ENCODE data around the gene CIDEA.

CIDEA gene

DNA sequence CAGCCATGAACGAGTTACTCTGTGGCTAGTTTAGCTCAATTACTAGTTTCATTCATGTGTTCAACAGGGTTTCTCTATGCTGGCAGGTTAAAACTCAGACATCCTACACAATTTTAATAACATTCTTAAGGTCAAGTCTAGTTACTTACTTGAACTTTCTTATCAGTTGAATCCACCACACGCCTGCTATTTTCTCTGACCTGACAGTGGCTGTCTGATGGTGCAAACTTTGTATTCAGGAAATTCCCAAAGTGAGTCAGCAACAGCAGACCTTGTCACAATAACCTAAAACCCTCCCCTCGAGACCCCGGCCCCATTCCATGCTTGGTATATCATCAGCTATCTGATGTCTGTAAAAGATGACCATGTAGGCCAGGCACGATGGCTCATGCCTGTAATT is 20.8 kb upstream of the CIDEA start (continued):
- TF ChIP-seq, protein P1, sequence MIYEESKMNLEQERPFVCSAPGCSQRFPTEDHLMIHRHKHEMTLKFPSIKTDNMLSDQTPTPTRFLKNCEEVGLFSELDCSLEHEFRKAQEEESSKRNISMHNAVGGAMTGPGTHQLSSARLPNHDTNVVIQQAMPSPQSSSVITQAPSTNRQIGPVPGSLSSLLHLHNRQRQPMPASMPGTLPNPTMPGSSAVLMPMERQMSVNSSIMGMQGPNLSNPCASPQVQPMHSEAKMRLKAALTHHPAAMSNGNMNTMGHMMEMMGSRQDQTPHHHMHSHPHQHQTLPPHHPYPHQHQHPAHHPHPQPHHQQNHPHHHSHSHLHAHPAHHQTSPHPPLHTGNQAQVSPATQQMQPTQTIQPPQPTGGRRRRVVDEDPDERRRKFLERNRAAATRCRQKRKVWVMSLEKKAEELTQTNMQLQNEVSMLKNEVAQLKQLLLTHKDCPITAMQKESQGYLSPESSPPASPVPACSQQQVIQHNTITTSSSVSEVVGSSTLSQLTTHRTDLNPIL (CRISPR knock-in tag; IDR thresholded peaks at IDR 0.05; ENCODE audit: low read depth) = no peak

DNA sequence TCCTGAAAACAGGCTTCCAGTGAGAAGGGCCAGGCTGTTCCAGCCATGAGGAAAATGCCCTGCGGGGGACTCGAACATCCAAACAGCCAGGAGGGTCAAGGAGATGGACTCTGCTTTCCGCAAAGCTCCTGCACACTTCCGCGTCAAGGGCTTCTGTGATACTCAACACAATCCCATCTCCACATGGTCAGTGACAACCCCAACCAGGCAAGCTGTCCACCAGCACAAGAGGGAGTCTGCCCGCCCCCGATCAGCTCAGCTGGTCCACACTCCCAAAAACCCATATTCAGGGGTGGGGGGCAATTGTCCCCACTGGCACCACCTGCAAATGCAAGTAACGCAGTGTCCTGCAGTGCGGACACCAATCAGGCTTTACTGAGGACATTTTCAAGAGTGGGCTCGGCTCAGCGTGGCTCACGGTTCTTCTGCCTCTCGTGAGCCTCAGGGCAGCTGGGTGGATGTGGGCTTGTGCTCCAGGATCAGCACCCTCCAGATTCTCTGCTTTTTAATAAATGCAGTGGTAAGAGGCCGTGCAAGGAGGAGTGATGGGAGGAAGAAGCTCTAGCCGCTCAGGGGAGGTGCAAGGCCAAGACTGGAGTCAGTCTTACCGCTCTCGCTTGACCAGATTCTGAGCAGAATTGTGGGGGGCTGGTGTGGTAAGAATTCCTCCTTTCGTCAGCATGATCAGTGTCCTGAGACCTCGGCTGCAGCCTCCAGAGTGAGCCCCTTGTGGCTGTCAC is 19.5 kb upstream of the CIDEA start:
- TF ChIP-seq, protein P2, sequence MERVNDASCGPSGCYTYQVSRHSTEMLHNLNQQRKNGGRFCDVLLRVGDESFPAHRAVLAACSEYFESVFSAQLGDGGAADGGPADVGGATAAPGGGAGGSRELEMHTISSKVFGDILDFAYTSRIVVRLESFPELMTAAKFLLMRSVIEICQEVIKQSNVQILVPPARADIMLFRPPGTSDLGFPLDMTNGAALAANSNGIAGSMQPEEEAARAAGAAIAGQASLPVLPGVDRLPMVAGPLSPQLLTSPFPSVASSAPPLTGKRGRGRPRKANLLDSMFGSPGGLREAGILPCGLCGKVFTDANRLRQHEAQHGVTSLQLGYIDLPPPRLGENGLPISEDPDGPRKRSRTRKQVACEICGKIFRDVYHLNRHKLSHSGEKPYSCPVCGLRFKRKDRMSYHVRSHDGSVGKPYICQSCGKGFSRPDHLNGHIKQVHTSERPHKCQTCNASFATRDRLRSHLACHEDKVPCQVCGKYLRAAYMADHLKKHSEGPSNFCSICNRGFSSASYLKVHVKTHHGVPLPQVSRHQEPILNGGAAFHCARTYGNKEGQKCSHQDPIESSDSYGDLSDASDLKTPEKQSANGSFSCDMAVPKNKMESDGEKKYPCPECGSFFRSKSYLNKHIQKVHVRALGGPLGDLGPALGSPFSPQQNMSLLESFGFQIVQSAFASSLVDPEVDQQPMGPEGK (CRISPR knock-in tag; IDR thresholded peaks at IDR 0.05; ENCODE audit: borderline replicate concordance) = no peak
- TF ChIP-seq RARB (CRISPR knock-in tag; IDR thresholded peaks at IDR 0.05) (no peak), ISL1 (CRISPR knock-in tag; IDR thresholded peaks at IDR 0.05) (no peak), ZNF8 (CRISPR knock-in tag; IDR thresholded peaks at IDR 0.05) (no peak), CSDC2 (CRISPR knock-in tag; IDR thresholded peaks at IDR 0.05) (no peak), ARNTL (CRISPR knock-in tag; IDR thresholded peaks at IDR 0.05; ENCODE audit: borderline replicate concordance, low read depth) (no peak), ZFP30 (CRISPR knock-in tag; IDR thresholded peaks at IDR 0.05) (no peak), SNAI2 (CRISPR knock-in tag; IDR thresholded peaks at IDR 0.05) (no peak), TCF4 (CRISPR knock-in tag; IDR thresholded peaks at IDR 0.05; ENCODE audit: borderline replicate concordance) (no peak), ZNF70 (CRISPR knock-in tag; IDR thresholded peaks at IDR 0.05) (no peak), ZFP3 (CRISPR knock-in tag; IDR thresholded peaks at IDR 0.05) (no peak)
- TF ChIP-seq, protein P1 (CRISPR knock-in tag; IDR thresholded peaks at IDR 0.05; ENCODE audit: low read depth) = no peak
- ATAC-seq = no peak

DNA sequence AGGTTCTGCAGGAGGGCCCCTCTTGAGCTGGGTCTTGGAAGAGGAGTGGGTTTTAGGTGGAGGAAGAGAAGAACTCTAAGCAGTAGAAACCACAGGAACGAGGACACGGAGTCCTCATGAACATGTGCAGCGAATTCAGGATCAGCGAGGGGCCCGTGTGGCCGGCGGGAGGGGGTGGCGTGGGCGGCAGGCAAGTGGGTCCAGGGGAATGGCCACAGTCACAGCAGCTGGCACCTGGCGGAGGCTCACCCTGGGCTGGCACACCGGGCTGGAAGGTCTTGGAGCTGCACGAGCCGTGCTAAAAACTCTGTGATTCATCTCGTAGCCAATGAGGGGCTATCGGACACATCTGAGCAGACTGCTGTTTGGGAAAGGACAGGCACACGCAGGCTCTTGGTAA is 18.0 kb upstream of the CIDEA start:
- no peak for ATAC-seq
- TF ChIP-seq ZNF70 (CRISPR knock-in tag; IDR thresholded peaks at IDR 0.05) = no peak
- TF ChIP-seq, protein P3, sequence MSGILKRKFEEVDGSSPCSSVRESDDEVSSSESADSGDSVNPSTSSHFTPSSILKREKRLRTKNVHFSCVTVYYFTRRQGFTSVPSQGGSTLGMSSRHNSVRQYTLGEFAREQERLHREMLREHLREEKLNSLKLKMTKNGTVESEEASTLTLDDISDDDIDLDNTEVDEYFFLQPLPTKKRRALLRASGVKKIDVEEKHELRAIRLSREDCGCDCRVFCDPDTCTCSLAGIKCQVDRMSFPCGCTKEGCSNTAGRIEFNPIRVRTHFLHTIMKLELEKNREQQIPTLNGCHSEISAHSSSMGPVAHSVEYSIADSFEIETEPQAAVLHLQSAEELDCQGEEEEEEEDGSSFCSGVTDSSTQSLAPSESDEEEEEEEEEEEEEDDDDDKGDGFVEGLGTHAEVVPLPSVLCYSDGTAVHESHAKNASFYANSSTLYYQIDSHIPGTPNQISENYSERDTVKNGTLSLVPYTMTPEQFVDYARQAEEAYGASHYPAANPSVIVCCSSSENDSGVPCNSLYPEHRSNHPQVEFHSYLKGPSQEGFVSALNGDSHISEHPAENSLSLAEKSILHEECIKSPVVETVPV (CRISPR knock-in tag; IDR thresholded peaks at IDR 0.05) = no peak
- TF ChIP-seq PPARA (CRISPR knock-in tag; IDR thresholded peaks at IDR 0.05; ENCODE audit: borderline replicate concordance) = no peak

DNA sequence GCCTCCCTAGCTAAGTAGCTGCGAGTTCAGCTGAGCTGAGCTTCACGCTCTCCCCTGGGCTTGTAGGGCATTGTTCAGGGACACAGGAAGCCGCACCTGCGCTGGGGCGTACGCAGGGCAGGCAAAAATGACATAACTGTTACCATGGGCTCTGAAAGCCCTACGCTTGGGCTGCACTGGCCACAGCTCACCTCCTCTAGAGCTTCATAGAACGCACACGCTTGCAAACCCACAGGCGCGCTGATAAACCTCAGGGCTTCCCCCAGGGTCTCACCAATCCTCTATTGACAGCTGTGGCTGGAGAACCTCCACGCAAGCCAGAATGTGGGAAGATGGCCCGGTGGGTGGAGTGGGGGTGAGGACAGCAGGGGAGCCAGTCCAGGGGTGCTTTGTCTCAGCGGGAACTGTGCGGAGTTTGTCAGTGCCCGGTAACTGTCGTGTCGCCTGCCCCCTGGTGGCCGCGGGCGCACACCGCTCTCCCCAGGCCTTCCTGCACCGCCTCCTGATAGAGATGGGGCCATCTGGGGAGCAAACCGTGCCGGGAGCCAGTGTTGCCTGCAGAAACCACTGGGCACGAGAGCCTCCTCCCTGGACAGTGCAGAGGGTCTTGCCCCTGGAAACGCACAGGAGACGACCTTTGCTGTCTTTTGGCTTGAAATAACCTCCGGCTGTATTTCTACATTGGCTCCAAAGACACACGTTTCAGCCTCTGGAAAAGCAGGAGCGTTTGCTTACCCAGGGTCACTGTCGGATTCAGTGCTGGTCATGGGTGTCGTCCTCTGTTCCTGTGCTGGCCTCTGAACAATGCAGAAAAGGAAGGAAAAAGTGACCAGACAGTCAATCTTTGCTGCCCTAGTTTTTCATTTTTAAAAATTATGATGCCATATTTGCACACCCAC is 17.0 kb upstream of the CIDEA start:
- peak; percentile 99 for ATAC-seq
- TF ChIP-seq, protein P3 (CRISPR knock-in tag; IDR thresholded peaks at IDR 0.05) = no peak
- no peak for TF ChIP-seq PPARA (CRISPR knock-in tag; IDR thresholded peaks at IDR 0.05; ENCODE audit: borderline replicate concordance)
- no peak for TF ChIP-seq TCF4 (CRISPR knock-in tag; IDR thresholded peaks at IDR 0.05; ENCODE audit: borderline replicate concordance)
- TF ChIP-seq ZNF565 (CRISPR knock-in tag; conservative IDR thresholded peaks at IDR 0.05; ENCODE audit: low read depth) = no peak
- no peak for TF ChIP-seq ZNF70 (CRISPR knock-in tag; IDR thresholded peaks at IDR 0.05)
- TF ChIP-seq, protein P4, sequence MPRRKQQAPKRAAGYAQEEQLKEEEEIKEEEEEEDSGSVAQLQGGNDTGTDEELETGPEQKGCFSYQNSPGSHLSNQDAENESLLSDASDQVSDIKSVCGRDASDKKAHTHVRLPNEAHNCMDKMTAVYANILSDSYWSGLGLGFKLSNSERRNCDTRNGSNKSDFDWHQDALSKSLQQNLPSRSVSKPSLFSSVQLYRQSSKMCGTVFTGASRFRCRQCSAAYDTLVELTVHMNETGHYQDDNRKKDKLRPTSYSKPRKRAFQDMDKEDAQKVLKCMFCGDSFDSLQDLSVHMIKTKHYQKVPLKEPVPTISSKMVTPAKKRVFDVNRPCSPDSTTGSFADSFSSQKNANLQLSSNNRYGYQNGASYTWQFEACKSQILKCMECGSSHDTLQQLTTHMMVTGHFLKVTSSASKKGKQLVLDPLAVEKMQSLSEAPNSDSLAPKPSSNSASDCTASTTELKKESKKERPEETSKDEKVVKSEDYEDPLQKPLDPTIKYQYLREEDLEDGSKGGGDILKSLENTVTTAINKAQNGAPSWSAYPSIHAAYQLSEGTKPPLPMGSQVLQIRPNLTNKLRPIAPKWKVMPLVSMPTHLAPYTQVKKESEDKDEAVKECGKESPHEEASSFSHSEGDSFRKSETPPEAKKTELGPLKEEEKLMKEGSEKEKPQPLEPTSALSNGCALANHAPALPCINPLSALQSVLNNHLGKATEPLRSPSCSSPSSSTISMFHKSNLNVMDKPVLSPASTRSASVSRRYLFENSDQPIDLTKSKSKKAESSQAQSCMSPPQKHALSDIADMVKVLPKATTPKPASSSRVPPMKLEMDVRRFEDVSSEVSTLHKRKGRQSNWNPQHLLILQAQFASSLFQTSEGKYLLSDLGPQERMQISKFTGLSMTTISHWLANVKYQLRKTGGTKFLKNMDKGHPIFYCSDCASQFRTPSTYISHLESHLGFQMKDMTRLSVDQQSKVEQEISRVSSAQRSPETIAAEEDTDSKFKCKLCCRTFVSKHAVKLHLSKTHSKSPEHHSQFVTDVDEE (CRISPR knock-in tag; IDR thresholded peaks at IDR 0.05) = no peak
- no peak for TF ChIP-seq SNAI2 (CRISPR knock-in tag; IDR thresholded peaks at IDR 0.05)
- TF ChIP-seq, protein P5, sequence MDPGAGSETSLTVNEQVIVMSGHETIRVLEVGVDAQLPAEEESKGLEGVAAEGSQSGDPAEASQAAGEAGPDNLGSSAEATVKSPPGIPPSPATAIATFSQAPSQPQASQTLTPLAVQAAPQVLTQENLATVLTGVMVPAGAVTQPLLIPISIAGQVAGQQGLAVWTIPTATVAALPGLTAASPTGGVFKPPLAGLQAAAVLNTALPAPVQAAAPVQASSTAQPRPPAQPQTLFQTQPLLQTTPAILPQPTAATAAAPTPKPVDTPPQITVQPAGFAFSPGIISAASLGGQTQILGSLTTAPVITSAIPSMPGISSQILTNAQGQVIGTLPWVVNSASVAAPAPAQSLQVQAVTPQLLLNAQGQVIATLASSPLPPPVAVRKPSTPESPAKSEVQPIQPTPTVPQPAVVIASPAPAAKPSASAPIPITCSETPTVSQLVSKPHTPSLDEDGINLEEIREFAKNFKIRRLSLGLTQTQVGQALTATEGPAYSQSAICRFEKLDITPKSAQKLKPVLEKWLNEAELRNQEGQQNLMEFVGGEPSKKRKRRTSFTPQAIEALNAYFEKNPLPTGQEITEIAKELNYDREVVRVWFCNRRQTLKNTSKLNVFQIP (CRISPR knock-in tag; IDR thresholded peaks at IDR 0.05; ENCODE audit: borderline replicate concordance, low read depth) = no peak
- TF ChIP-seq, protein P1 (CRISPR knock-in tag; IDR thresholded peaks at IDR 0.05; ENCODE audit: low read depth) = no peak
- no peak for TF ChIP-seq ZC3H10 (CRISPR knock-in tag; IDR thresholded peaks at IDR 0.05)
- no peak for TF ChIP-seq ZFP3 (CRISPR knock-in tag; IDR thresholded peaks at IDR 0.05)
- no peak for TF ChIP-seq CSDC2 (CRISPR knock-in tag; IDR thresholded peaks at IDR 0.05)
- TF ChIP-seq ARNTL (CRISPR knock-in tag; IDR thresholded peaks at IDR 0.05; ENCODE audit: borderline replicate concordance, low read depth) = no peak
- TF ChIP-seq GLIS3 (CRISPR knock-in tag; IDR thresholded peaks at IDR 0.05) = no peak
